Stimulated activated CD4-positive, alpha-beta T cell treated with anti-CD3 and anti-CD28 coated beads, Interleukin-15, amount 100 ng/mL, for 48 hours (primary cell): ENCODE measurements around the gene CHD6.

Experiments
- DNase-seq, 2 donors: peaks; one replicate each; pipeline ENCODE4 v3.0.0-alpha.2; 2020; ENCODE audit warnings: low read depth in 2 of 2

Gene CHD6

GRCh38 chr20:41355598-41356203 lies 262.5 kb downstream of the CHD6 start:
- DNase-seq, result no peak

GRCh38 chr20:41355192-41355591 lies 263.0 kb downstream of the CHD6 start:
- no peak for DNase-seq

GRCh38 chr20:41353530-41353929 lies 264.6 kb downstream of the CHD6 start:
- no peak for DNase-seq

- DNase-seq, result no peak
Measured at GRCh38 chr20:41352666-41353065, 265.5 kb downstream of the CHD6 start.

GRCh38 chr20:41352106-41352505 lies 266.1 kb downstream of the CHD6 start:
- DNase-seq, result no peak
